ENCODE results near the gene MAPK11. TPM values are rescaled to one million over a fixed set of nuclear protein-coding genes. Genes with fewer than 3 reads are reported as not detected.

Gene MAPK11
- total and polyA plus RNA-seq, 7 donors = 0.23 to 7.3 (median 2.9) TPM

GRCh38 chr22:50302041-50302541 is 31.9 kb upstream of the MAPK11 start:
- DNase-seq = no peak

GRCh38 chr22:50301581-50301991 is 31.4 kb upstream of the MAPK11 start:
- DNase-seq = no peak
- Histone ChIP-seq H3K9me3 (no peaks in the 10 kb centered on the region), H3K27ac (peak overlapping the region; percentile 89 to 96 (median 90)), H3K4me1 (peaks cover 3 to 98% (median 96%) of the 10 kb centered on the region in 4 donors), H3K27me3 (no peaks in the 10 kb centered on the region), H3K36me3 (no peaks in the 10 kb centered on the region), H3K4me3 (peak overlapping the region in 1 of 4 donors; percentile 6)
- intact Hi-C loops (cut with DNase I) = no loop called here
- WGBS, 2 donors = 40 to 45% methylated on average over 17 of the region's 17 CpGs
- TF ChIP-seq POLR2AphosphoS5 (IDR thresholded peaks at IDR 0.05) = no peak
- TF ChIP-seq EP300 (IDR thresholded peaks at IDR 0.05) = no peak
- no peak for TF ChIP-seq CTCF (IDR thresholded peaks at IDR 0.05)
- TF ChIP-seq POLR2A (IDR thresholded peaks at IDR 0.05) = no peak

More at GRCh38 chr22:50302041-50302541, 31.9 kb upstream of the MAPK11 start:
- Histone ChIP-seq H3K27me3 (no peaks in the 10 kb centered on the region), H3K36me3 (no peaks in the 10 kb centered on the region), H3K9me3 (no peaks in the 10 kb centered on the region), H3K4me3 (no peak overlapping the region), H3K4me1 (peaks cover 3 to 97% (median 90%) of the 10 kb centered on the region in 4 donors), H3K27ac (peak overlapping the region; percentile 89 to 96 (median 90))
- intact Hi-C loops (cut with DNase I) = loop anchor here (2.0 kb wide), 1 partner anchor 55 kb away; no protein-coding TSS in a partner anchor
- TF ChIP-seq CTCF (IDR thresholded peaks at IDR 0.05) (no peak), POLR2A (IDR thresholded peaks at IDR 0.05) (no peak), POLR2AphosphoS5 (IDR thresholded peaks at IDR 0.05) (no peak), EP300 (IDR thresholded peaks at IDR 0.05) (no peak)
- WGBS, 2 donors = 25 to 38% methylated on average over 9 of the region's 9 CpGs

GRCh38 chr22:50300620-50301257 is 30.6 kb upstream of the MAPK11 start:
- H3K4me1 ChIP-seq = peaks cover 3 to 97% (median 94%) of the 10 kb centered on the region in 4 donors
- no peaks in the 10 kb centered on the region for H3K27me3 ChIP-seq
- 62 to 82% methylated on average over 14 of the region's 14 CpGs for WGBS, 2 donors
- no peak for DNase-seq
- peak overlapping the region; percentile 89 to 96 (median 90) for H3K27ac ChIP-seq
- no peaks in the 10 kb centered on the region for H3K36me3 ChIP-seq
- peak overlapping the region in 3 of 4 donors; percentile 35 to 40 (median 40) for H3K4me3 ChIP-seq
- no peak for TF ChIP-seq POLR2AphosphoS5 (IDR thresholded peaks at IDR 0.05)
- no peak for TF ChIP-seq EP300 (IDR thresholded peaks at IDR 0.05)
- TF ChIP-seq CTCF (IDR thresholded peaks at IDR 0.05) = no peak
- no peak for TF ChIP-seq POLR2A (IDR thresholded peaks at IDR 0.05)
- H3K9me3 ChIP-seq = no peaks in the 10 kb centered on the region
- intact Hi-C loops (cut with DNase I) = no loop called here

- Histone ChIP-seq H3K9me3 (no peaks in the 10 kb centered on the region), H3K4me3 (peak overlapping the region; percentile 1 to 40 (median 38)), H3K27ac (peak overlapping the region; percentile 33 to 96 (median 90)), H3K27me3 (no peaks in the 10 kb centered on the region), H3K36me3 (no peaks in the 10 kb centered on the region), H3K4me1 (peaks cover 3 to 93% (median 86%) of the 10 kb centered on the region in 4 donors)
- intact Hi-C loops (cut with DNase I) = no loop called here
- TF ChIP-seq EP300 (IDR thresholded peaks at IDR 0.05) = no peak
- no peak for TF ChIP-seq POLR2A (IDR thresholded peaks at IDR 0.05)
- WGBS, 2 donors = 7 to 30% methylated on average over 93 of the region's 93 CpGs
- DNase-seq = no peak
Measured at GRCh38 chr22:50299785-50300619, 29.8 kb upstream of the MAPK11 start.

All from sigmoid colon (tissue), 7 donors.